ENCODE measurements around the gene KRTAP6-1.

GRCh38 chr21:30616125-30616524, 2.4 kb upstream of the KRTAP6-1 start, which contains the start of gene KRTAP20-1:
- TF ChIP-seq GATA2 (IDR thresholded peaks at IDR 0.05; ENCODE audit: low read depth, low read length) (no peak), GATA3 (IDR thresholded peaks at IDR 0.05; ENCODE audit: low read depth, low read length) (no peak)
